G401 (cell line): ENCODE results near the gene PRKCE. TPM values are rescaled to one million over a fixed set of nuclear protein-coding genes. Genes with fewer than 3 reads are reported as not detected.

Experiments
- DNase-seq: peaks from one replicate; pipeline ENCODE4 v3.0.0-alpha.2; 2015; ENCODE audit warnings: low spot score
- in situ Hi-C: cut with HindIII; loops from 2 replicates; pipeline ENCODE4 v1.10.0; 2016; ENCODE audit warnings: low sequenced_read_pairs, mixed read lengths
- total RNA-seq: library from RNA; depleted of rRNA; stranded (reverse); fragments of >200 nt; shearing (Covaris generic); gene quantifications from 2 replicates; pipeline ENCODE4 v1.2.3, GENCODE V29; 2014

PRKCE gene
- total RNA-seq, 1 experiment from 2014 or later: 3.9 TPM

DNA sequence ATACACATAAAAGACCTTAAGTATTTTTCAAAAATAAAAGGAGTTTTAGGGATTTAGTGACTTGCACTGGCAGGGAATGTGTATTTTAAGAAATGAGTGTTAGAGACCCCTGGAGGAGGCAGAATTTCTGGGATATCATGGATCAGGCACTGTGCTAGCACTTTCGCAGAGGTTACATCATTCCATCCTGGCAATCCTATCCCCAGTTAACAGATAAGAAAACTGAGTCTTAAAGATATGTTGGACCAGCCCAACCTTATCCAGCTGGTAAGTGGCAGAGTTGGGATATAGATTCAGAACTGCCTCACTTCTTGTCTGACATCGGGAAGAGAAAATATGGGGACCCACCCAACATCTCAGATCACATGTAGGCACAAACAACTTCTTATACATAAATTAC lies 485.5 kb downstream of the PRKCE start:
- in situ Hi-C loops: no loop called here
- no peak for DNase-seq

DNA sequence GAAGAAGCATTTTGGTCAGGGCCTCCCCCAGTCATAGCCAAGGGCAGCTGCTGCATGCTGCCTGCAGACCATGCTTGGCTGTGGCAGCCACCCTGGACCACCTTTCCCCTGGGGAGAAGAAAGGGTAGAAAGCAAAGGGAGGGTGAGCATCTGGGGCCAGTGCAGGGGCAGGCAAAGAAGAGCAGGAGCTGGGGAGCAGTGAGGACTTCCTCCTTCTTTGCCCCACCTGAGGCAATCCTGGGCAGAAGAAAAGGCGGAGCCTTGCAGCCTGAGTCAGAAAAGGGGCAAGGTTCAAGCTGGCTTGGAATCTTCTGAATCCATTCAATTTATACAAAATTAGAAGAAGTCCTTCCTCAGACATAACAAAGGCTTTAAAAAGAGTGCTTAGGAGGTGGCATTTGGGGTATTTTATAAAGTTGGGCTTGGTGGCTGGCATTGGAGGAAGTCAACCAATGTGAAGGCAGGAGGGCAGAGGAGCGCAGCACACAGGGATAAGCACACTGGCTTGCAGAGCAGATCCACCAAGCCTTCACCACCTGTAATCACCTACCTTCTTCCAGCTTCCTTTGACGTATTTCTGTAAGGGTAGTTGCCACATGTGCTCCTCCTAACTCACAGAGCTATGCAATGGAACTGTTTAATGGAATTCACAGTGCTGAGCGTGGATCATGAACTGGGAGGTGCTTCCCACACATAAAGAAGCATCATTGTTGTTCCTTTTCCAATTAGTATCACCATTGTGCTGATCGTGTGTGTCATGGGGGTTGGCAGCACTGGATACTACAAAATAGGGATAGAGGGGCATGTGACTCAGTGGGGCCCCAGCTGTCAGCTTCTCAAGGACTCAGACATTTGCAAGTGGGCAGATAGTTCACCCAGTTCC lies 491.3 kb downstream of the PRKCE start:
- no peak for DNase-seq
- in situ Hi-C loops: no loop called here

DNA sequence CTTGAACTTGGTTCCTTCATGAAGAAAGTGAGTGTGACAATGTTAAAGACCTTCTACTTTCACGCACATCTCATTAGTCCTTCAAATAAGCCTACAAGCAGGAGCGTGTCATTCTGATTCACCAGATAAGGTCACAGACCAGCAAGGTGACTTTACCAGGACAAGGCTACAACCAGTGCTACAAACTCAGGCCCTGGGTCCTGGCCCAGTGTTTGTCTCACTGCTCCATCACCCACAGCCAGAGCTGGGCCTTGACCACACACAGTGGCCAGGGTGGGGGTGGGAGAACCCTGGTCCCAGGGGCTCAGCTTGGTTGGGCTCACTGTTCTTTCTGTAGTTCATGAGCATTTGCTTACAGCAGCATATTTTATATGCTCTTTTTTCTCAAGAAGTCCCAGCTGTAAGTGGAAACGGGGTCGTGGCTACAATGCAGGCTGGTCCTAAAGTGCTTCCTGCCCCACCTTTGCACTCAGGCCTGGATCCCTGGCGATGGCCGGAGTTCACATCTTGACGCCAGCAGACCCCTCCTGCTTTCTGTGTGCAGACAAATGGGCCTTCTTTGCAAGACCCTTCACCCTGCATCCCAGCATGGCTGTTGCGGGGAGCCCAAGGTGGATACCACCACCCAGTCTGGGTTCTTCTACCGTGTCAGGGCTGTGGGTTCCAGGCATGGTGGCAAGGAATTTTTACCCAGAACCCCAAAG lies 492.1 kb downstream of the PRKCE start:
- DNase-seq: no peak
- in situ Hi-C loops: no loop called here

DNA sequence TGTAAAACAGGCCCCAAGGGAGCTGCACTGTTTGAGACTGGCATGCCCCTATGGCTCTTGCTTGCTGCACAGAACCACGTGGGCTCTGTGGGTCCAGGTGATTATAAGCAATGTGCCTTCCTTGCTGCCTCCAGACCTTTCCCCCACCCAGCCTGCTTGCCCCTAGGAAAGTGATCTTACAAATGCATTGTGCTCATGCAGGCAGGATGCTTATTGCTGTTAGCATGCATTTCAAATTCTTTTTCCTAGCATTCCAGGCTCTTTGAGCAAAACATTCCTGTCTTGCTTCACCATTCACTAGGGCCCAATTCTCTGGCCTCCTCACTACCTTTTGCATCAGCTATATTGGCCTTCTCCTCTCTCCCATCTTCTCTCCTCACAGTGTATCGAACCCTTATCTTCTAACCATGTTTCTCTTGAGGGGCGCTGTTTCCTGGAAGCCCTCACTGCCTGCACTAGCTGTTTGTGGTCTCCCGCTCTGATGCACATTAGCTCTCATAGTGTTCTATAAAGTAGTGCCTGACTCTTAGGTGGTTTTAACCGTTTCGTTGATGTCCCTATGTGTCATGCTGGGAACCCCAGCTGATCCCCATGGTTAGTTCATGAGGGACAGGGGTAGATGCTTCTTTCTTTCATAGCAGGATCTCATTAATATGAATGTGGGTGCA lies 492.8 kb downstream of the PRKCE start:
- DNase-seq: no peak
- in situ Hi-C loops: no loop called here

DNA sequence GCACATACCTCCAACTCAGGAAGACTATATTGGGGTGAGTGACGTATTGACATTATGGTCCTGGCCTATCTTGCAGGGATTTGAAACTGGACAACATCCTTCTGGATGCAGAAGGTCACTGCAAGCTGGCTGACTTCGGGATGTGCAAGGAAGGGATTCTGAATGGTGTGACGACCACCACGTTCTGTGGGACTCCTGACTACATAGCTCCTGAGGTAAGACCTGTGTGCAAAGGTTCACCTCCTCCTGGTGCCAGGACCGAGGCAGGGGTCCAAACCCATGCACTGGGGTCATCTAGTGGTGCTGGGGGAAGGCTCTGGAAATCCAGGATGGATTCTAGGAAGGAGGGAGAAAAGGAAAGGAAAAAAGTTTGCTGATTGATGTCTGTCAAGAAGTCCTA lies 493.5 kb downstream of the PRKCE start:
- DNase-seq: no peak
- in situ Hi-C loops: no loop called here

DNA sequence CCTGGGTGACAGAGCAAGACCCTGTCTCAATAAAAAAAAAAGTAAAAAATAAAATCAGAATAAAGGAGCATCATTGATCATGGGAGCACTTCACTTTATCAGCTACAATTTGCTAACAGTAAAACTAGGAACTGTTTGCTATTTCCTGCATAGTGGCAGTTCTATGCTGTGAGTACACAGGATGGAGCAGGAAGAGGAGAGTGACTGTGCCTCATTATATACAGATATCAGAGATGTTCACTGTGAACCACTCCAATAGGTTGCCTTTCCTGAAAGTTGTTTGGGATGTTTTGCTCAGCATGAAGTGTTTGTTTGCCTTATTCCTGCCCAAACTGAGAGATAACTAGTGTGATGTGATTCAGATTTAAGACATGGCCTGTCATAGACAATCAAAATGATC lies 494.4 kb downstream of the PRKCE start:
- in situ Hi-C loops: no loop called here

DNA sequence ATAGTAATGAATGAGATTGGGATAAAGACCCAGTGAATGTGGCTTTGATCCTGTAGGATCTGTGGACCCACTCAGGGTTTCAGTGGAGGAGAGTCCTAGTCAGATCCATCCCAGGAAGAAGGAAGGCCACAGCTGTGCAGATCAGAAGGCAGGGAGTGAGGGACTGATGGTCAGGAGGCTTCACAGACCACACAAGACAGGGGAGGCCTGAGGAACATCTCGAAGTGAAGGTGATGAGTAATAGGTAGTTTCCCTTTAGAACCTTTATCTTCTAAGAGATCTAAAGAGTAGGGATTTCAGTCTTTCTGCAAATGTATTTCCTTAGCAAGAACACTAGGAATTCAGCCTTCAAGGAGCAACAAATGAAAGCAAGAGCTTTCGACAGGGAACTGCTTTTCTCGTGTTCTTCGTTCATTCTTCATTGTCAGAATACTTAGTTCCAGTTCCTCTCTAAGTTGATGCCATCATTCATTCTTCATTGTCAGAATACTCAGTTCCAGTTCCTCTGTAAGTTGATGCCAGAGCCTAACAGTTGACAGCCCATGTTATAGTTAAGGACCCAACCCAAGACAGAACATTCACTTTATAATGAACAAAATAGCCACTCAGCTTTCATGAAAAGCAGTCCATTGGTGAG lies 495.5 kb downstream of the PRKCE start:
- DNase-seq: no peak
- in situ Hi-C loops: no loop called here

More for the DNA sequence above, 494.4 kb downstream of the PRKCE start:
- DNase-seq: no peak

DNA sequence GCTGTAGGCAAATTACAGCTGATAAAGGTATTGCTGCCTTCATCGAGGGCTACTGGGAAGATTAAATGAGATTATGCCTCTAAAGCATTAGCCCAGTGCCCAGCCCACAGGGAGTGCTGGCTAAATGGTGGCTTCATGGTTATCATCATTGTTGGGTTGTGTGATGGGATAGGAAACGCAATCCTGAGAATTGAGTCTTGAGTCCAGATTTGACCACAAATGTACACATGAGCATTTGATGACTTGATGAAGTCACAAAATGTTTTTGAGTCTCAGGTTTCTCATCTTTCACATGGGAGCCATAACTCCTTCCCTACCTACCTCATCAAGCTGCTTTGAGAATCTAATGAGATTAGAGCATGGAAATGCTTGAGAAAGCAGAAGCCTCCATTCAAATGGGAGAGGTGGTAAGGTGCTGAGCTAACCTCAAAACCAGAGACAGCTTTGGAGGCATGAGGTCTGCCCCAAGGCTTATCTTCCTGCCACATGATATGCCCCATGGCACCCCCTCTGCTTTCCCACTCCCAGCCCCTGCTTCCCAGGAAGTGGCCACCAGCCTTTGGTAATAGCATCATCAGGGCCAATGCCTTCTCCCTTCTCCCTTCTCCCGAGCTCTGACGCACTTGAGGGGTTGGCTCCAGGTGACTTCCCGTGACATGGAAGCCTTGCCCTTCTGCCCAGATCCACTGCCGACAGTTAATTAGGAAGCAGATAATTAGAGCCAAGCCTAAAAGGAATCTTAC lies 496.3 kb downstream of the PRKCE start:
- in situ Hi-C loops: no loop called here

DNA sequence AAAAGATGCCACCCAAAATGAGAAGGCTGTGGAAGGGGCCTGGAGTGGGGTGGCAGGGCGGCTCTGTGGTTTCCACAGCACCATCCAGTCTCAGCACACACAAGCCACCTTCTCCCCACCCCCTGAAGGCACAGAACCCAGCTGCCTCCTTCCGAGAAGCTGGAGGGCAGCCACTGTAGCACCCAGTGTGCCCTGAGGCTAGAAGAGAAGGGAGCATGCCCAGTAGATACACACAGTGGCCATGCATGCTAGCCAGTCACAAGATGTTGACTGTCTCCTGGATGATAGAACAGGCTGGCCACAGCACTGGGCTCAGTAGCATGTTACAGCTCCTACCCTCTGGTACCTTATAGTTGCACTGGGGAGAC lies 496.9 kb downstream of the PRKCE start:
- in situ Hi-C loops: no loop called here
- DNase-seq: no peak

More for the DNA sequence above, 496.3 kb downstream of the PRKCE start:
- no peak for DNase-seq

DNA sequence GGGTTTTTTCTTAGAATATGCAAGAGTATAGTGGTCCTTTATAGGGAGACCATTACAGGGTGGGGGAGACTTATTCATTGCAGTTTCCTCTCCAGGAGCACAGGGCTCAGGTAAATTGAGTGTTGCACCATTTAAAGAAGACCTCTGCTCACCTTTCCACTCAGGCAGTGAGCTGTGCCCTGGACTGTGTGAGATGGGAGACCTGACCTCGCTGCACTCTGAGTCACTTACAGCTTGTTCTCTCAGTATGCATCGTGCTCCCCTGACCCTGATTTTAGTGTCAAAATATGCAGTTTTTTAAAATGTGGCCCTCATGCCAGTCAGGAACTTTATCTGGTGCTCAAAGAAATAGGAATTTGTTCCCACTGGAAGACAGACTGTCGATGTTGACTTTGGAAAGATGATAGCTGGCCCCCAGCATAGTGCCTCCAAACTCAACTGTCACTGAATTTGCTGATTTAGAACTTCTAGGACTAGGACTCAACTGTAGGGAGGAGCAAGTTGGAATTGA lies 499.0 kb downstream of the PRKCE start:
- DNase-seq: no peak
- in situ Hi-C loops: no loop called here

DNA sequence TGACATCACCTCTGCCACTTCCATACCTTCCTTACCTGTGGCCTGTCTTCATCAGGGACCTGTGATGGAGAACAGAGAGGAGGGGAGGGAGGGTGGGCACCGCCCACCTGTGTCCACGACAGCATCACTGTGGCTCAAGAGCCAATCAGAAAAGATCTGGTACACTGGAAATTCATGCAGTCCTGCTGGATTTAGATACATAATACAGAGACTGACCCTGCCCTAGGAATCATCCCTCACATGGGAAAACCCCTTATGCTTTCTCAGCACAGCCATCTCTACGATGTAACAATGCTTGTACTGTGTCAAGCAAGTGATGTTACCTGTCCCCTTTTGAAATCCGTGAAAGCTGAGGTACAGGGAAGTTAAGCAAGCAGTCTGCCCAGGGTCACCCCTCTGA lies 500.1 kb downstream of the PRKCE start:
- no peak for DNase-seq
- in situ Hi-C loops: no loop called here

DNA sequence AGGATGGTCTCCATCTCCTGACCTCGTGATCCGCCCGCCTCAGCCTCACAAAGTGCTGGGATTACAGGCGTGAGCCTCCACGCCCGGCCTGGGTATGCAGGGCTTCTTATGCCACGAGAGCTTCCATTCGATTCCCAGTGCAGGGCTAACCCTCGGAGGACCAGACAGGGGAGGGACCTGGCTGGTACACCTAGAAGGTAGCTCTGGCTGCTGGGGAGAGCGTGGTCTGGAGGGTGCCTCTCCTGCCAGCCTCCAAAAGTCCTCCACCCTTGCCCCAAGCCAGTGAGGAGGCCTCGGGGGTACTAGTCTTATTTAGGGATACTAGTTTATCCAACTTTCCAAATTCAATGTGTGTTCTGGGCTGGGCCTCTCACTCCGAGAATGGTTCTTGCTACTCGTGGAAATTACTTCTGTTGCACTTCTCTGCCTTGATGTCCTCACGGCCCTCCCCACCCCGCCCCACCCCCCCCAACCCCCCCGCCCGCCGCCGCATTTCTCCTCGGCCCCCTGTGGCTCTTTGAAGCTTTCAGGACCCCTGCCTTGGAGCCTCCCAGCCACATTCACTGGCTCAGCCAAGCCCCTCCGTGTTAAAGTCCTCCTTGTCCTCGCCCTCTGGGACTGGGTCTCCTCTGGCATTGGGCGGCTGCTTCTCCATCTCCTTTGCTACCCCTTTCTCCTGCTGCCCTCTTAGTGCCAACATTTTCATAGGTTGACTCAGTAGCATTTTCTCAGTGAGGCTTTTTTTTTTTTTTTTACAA lies 502.7 kb downstream of the PRKCE start:
- in situ Hi-C loops: no loop called here
- DNase-seq: no peak

DNA sequence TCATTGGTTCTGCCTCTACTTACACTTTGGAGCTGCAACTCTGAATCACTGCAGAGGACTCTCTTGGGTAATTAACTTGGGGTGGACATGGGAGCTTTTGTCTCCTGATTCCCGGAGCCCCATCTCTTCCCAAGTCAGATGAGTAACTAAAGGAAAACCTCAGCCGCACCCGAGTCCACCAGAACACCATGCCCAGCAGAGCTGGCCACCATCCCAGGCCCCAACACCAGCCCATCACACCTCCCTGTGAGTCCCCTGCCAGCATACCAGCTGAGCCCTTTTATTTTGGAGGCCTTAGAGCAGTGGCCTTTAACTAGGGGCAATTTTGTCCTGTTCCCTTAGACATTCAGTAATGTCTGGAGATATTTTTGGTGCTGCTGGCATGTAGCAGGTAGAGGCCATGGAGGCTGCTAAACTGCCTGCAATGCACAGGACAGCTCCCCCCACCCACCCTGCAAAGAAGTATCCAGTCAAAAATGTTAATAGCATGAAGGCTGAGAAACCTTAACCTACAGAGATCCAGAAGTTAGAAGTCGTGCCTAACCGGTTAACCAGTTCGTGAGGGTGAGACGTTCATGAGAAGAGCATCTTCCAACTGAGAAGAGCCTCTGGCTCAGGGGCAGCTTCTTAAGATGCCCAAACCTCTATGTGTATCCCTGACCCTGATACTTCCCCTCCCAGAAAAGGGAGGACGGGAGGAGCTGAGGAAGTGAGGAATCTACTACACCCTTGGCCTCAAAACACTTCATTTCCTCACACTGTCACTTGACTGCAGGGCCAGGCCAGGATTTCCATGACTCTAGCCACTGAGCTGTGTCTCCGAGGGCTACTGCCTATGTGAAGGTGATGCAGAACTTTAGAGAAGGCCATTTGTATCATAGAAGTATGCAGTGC lies 505.8 kb downstream of the PRKCE start:
- no peak for DNase-seq
- in situ Hi-C loops: no loop called here

DNA sequence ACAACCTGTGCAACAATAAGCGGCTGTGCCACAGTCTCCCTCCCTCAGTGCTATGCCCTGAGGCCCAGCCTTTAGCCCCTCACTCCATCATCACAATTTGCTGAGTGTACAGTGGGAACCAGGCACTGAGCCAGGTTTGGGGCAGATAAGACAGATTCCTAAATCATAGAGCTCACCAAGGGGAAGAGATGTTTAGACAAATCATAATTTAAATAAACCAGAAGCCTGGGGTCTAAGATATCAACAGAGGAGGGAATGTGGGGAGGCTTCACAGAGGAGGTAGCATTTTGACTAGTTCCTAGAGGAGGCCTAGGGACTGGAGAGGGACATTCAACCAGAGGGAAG lies 506.5 kb downstream of the PRKCE start:
- in situ Hi-C loops: no loop called here

DNA sequence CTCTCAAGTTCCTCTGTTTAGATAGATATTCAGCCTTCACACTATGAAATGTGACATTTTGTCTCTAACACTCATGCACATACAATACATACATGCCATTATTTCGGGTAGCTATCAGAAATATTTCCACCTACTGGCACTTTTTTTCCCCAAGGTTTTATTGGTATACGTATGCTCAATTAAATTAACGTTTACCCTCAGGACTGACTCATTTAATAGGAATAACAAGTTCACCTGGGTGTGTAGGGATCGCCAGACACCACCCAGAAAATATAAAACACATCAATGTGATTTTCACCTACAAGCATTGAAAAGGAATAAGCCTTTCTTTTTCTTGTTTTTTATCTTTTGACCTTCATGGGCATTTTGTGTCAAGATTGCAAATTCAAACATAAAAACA lies 507.2 kb downstream of the PRKCE start:
- no peak for DNase-seq
- in situ Hi-C loops: no loop called here

More for the DNA sequence above, 506.5 kb downstream of the PRKCE start:
- DNase-seq: no peak

DNA sequence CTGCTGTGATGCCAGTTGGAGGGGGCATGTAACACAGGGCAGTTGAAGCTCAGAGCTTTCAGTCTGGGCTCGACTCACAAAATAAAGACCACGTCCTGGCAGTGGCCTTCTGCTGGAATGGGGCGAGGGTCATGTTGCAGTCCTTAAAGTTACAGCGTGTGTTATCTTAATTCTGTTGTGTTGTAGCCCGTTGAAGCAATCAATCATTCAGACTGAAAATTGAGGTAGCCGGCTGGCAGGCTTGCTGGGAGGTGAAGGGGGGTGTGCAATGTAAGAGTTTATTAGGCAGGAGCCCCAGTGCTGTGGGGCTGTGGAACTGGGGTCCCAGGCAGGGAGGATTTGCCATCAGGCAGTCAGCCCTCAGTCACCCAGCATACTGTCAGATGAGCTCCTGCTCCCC lies 508.9 kb downstream of the PRKCE start:
- no peak for DNase-seq
- in situ Hi-C loops: no loop called here

DNA sequence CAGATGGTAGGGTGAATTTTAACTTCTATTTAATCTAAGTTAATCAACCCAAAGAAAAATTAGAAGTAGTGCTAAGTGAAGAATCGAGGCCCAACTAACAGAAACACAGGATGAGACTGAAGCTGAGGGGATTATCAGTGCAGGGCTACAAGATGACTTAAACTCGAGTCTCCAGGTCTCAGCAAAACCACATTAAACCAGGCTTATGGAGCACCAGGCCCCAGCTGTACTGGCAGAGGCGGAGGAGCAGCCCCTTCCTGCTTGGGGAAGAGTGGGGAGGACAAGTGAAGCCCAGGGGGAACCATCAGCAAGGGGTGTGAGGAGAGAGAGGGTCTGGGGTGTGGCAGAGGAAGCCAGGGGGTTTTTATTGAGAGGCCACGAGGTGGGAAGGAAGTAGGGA lies 509.8 kb downstream of the PRKCE start:
- no peak for DNase-seq
- in situ Hi-C loops: no loop called here
